OCI-LY3 (cell line): ENCODE data around the gene FNDC3A.

Experiments
- CTCF ChIP-seq: fragments of 200-600, 300-600 bp; sonication (generic); IDR thresholded peaks from 2 replicates; pipeline ENCODE4 v1.5.1; 2014; ENCODE audit warnings: antibody characterized with exemption, low read length, low read depth
- EZH2phosphoT487 ChIP-seq: fragments of 200-600 bp; shearing (Covaris generic); IDR thresholded peaks from 2 replicates; pipeline ENCODE4 v1.6.1; 2018; ENCODE audit warnings: antibody characterized with exemption, mixed run types, low read depth

GRCh38 chr13:49208619-49209018 is 232.9 kb downstream of the FNDC3A start:
- TF ChIP-seq CTCF, result no peak
- TF ChIP-seq EZH2phosphoT487, result no peak
